HG03521 (cell line): ENCODE data around the gene CAMSAP2.

Source experiments
- ATAC-seq: cut with Tn5 transposase; IDR thresholded peaks from one replicate; pipeline ENCODE4 v1.9.1; 2021; ENCODE audit warnings: mild to moderate bottlenecking, moderate library complexity; ENCODE audit not compliant: unreplicated experiment

The CAMSAP2 gene

GRCh38 chr1:200874694-200875093 lies 136.0 kb downstream of the CAMSAP2 start:
- ATAC-seq = no peak

- no peak for ATAC-seq
Observed at GRCh38 chr1:200875416-200875815, 136.7 kb downstream of the CAMSAP2 start.

- no peak for ATAC-seq
Observed at GRCh38 chr1:200877010-200877409, 138.3 kb downstream of the CAMSAP2 start.

GRCh38 chr1:200877839-200878551 lies 139.3 kb downstream of the CAMSAP2 start:
- no peak for ATAC-seq

- ATAC-seq = no peak
Observed at GRCh38 chr1:200880212-200880611, 141.5 kb downstream of the CAMSAP2 start.

- ATAC-seq = no peak
Observed at GRCh38 chr1:200883118-200883517, 144.4 kb downstream of the CAMSAP2 start.

GRCh38 chr1:200885623-200886402 lies 147.1 kb downstream of the CAMSAP2 start:
- no peak for ATAC-seq

GRCh38 chr1:200886594-200886993 lies 147.9 kb downstream of the CAMSAP2 start:
- no peak for ATAC-seq

- no peak for ATAC-seq
Observed at GRCh38 chr1:200887036-200887435, 148.3 kb downstream of the CAMSAP2 start.

- ATAC-seq = no peak
Observed at GRCh38 chr1:200887772-200888348, 149.2 kb downstream of the CAMSAP2 start.

GRCh38 chr1:200888349-200888838 lies 149.7 kb downstream of the CAMSAP2 start:
- ATAC-seq = peak; percentile 89

GRCh38 chr1:200889571-200889970 lies 150.9 kb downstream of the CAMSAP2 start:
- no peak for ATAC-seq

- ATAC-seq = no peak
Observed at GRCh38 chr1:200890027-200890426, 151.3 kb downstream of the CAMSAP2 start.

GRCh38 chr1:200890818-200891773 lies 152.4 kb downstream of the CAMSAP2 start:
- ATAC-seq = no peak

- ATAC-seq = no peak
Observed at GRCh38 chr1:200891774-200892157, 153.1 kb downstream of the CAMSAP2 start.

GRCh38 chr1:200892546-200892945 lies 153.9 kb downstream of the CAMSAP2 start:
- ATAC-seq = no peak

GRCh38 chr1:200892958-200893357 lies 154.3 kb downstream of the CAMSAP2 start:
- ATAC-seq = no peak

- no peak for ATAC-seq
Observed at GRCh38 chr1:200893411-200893901, 154.8 kb downstream of the CAMSAP2 start.

GRCh38 chr1:200894712-200895442 lies 156.2 kb downstream of the CAMSAP2 start, which contains the start of gene INAVA:
Gene INAVA (plus strand): TSS chr1:200894900. CDS start chr1:200898401, 3,501 bp downstream.
- ATAC-seq = no peak

- no peak for ATAC-seq
Observed at GRCh38 chr1:200895443-200895789, 156.7 kb downstream of the CAMSAP2 start.
